Measurements from ENCODE around the gene KLF13.

DNA sequence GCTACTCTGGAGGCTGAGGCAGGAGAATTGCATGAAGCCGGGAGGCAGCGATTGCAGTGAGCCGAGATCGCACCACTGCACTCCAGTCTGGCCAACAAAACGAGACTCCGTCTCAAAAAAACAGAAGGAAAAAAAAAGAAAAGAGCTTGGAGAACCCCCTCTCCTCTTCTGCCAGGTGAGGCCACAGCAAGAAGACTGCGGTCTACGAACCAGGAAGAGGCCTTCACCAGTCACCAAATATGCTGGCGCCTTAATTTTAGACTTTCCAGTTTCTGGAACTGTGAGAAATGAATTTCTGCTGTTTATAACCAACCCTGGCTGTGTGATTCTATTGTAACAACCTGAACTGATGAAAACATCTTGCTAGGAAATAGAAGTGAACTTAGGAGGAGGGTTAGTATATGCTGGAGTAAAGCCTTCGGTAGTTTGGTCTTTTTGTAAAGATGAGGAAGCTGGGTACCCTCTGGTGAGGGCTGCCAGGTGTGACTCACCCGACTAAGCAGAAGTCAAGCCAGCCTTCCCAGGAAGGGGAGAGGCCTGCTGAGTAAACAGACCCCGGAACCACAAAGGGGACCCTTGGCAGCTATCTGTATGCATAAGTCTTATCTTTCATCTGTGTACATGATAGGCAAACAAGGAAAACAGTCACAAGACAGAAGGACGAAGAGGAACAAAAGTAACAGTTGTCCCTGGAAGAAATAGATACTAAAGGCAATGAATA is 78.7 kb downstream of the KLF13 start:
- TF ChIP-seq, protein P1, sequence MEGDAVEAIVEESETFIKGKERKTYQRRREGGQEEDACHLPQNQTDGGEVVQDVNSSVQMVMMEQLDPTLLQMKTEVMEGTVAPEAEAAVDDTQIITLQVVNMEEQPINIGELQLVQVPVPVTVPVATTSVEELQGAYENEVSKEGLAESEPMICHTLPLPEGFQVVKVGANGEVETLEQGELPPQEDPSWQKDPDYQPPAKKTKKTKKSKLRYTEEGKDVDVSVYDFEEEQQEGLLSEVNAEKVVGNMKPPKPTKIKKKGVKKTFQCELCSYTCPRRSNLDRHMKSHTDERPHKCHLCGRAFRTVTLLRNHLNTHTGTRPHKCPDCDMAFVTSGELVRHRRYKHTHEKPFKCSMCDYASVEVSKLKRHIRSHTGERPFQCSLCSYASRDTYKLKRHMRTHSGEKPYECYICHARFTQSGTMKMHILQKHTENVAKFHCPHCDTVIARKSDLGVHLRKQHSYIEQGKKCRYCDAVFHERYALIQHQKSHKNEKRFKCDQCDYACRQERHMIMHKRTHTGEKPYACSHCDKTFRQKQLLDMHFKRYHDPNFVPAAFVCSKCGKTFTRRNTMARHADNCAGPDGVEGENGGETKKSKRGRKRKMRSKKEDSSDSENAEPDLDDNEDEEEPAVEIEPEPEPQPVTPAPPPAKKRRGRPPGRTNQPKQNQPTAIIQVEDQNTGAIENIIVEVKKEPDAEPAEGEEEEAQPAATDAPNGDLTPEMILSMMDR (conservative IDR thresholded peaks at IDR 0.05 in 1 of 2, IDR thresholded peaks at IDR 0.05 in 1 of 2; ENCODE audit: low read depth in 1 of 2, low read length in 2 of 2), result no peak
- TF ChIP-seq EZH2 (IDR thresholded peaks at IDR 0.05; ENCODE audit: low read length, missing control alignments), result no peak
